Left renal cortex interstitium (tissue), 4 donors: Measurements from ENCODE around the gene OR5W2. TPM values are rescaled to one million over a fixed set of nuclear protein-coding genes. Genes with fewer than 3 reads are reported as not detected.
"Not testable (repeated sequence)": the region's sequence is repeated elsewhere in the genome, so short reads cannot be mapped to it uniquely, and the experiment has no call there.

Source experiments
- DNase-seq, 4 donors: peaks; one replicate each; pipeline ENCODE4 v3.0.0-alpha.2; 2013; ENCODE audit warnings: low read depth in 4 of 4, low spot score in 2 of 4, missing footprints in 1 of 4
- polyA plus RNA-seq, 4 donors: library from polyadenylated mRNA; unstranded; fragments of 120-200 nt; gene quantifications; one replicate each; pipeline ENCODE4 v1.2.1, GENCODE V29; 2013; ENCODE audit not compliant: insufficient read length in 4 of 4

OR5W2 gene
- polyA plus RNA-seq: not detected

DNA sequence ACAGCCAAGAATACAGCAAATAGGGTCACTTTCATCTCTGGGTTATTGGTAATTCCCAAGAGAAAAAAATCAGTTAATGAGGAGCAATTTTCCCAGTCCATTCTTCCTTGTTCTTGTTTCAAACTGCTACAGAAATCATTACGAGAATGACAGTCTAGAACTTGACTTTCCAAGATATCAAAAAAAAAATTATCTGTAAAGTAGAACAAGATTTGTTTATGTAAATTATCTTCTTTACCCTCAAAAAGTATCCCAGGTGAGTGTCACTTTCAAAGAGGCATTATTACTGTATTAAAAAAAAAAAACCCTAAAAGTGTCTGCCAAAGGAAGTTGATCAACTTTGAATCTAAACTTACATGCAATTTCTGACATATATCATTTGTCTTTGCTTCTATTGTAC, at the start of gene OR5W2:
TSS of gene OR5W2 (minus strand) at position 101 of the 400 bp plus-strand sequence. CDS start at position 101, 0 bp downstream.
- DNase-seq: no peak

DNA sequence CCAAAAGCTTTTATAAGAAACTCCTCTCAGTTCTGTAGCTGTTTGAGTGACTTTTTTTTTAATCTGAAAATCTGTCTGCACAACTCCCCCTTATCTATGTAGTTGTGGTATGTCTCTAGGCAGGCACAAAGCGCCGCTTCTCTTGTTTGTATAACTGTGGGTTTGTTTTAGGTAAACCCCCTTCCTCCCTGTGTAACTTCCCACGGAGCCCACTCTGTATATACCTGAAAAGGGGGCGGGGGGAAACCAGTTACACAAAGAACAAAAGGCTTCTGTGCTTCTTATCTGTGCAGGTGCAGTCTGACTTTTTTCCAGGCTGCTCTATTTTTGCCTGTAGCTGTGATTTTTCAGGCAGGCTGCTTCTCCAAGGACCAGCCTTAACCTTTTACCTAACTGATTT, 42.1 kb upstream of the OR5W2 start:
- DNase-seq: no peak

DNA sequence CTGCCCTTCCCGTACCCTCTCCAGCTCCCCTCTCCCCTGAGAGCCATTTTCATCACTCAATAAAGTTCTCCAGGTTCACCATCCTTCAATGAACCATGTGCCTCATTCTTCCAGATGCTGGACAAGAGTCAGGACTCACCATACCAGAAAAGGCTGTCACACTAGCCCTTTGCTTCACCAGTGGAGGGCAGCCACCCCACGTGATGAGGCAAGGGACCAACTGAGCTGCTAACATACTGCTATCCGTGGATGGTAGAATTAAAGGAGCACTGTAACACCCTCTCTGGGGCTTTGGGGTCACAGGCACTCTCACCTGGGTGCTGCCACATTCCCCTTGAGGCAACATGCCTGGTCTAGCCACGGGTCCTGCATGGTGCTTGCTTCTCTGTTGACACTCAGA, 34.9 kb upstream of the OR5W2 start:
- DNase-seq: no peak

DNA sequence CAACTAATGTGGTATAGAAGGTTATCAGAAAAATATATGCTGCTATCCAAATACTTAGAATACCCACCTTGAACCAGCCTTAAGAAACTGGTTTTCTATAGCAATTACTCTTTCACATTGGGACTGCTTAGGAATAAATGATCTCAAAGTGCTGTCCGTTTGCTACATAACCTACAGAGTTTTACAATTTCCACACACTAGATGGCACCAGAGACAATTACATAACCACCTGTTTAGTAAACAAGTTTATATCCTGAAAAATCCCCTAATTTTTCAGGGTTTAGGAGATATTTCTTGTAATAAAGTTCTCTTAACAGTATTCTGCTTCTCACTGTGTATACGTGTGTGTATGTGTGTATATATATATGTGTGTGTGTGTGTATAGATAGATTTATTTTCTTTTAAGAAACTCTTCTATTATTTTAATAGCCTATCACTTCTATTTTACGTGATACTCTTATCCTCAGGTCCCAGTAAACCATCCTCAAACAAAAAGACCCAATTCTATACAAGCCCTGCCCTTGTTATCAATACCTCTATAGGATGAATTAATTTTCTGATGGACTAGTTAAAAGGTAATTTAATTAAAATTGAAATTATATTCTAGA, 28.5 kb upstream of the OR5W2 start:
- DNase-seq: peak in 1 of 4 donors; percentile 2

DNA sequence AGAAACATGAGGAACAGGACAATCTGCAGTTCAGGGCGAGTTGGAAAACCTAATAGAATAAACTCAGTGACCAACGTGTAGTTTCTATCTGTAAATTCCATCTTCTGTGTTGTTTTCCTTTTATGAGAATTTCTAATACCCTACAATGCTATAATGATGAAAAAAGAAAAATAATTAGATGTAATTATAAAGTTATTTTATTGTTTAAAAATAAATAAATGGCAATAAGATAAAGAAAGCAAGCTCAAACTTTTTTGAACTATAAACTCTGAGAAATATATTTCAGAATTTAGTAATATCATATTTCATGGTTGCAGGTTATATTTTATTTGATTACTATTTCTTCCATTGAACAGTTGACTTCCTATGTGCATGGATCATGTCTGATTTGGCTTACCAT, 21.9 kb upstream of the OR5W2 start, which contains the start of gene OR5I1:
TSS of gene OR5I1 (minus strand) at position 101 of the 400 bp plus-strand sequence. CDS start at position 101, 0 bp downstream.
- DNase-seq: no peak

DNA sequence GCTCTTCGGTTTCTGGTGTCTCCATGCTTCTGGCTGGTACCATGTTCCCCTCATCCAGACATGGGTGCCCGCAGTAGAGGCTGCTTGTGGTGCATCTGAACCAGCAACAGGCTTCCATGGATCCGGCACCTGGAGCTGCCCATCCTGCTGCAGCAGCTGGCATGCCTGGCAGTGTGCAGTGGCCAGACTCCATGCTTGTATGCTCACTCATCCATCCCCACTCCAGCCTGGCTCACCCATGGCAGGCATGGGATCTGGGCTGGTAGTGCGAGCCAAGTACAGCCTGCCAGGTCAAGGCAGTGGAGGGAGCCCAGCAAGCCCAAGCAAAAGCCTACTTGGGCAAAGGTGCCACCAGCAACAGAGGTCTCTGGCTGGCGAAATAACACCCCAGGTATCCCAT, 6.2 kb upstream of the OR5W2 start:
- DNase-seq: no peak

DNA sequence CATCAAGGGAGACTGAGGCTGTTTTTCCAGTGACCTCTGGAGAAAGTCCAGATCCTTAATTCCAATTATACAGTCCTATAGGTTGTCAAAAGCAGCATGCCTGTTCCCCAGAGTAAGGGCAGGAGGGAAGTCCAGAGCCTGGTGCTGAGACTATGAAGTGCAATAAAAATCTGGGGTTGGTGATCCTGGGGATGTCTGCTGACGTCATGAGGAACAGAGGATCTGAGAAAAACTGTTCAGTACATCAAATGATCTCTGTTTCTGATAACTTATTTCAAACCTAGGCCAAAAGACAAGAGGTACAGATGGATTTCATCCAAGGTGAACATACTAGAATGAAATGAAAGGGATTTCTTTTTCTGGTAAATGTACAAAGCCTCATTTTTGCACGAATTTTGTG, 12.1 kb downstream of the OR5W2 start:
- no peak for DNase-seq

DNA sequence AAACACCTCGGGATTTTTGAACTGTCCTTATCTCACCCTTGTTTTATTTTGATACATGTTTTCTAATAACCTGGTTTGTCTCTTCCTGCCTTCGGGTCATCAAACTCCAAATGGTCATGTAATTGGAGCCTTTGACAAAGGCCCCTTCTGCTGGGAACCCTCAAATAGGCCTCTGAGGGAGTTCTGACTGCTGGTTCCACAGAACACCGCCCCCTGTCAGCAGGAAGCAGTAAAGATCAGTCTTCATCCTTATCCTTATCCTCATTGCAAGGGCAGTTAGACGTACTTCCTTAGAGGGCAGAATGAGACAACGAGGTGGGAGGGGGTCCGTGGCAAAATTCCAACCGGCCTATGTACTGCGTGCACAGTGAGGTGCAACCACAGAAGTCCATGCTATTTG, 19.2 kb downstream of the OR5W2 start:
- DNase-seq: no peak

DNA sequence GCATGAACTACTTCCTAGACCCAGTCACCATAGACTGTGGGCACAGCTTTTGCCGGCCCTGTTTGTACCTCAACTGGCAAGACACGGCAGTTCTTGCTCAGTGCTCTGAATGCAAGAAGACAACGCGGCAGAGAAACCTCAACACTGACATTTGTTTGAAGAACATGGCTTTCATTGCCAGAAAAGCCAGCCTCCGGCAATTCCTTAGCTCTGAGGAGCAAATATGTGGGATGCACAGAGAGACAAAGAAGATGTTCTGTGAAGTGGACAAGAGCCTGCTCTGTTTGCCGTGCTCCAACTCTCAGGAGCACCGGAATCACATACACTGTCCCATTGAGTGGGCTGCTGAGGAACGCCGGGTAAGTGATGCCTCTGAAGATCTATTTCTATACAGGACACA, 28.9 kb downstream of the OR5W2 start:
- not testable (repeated sequence) for DNase-seq

DNA sequence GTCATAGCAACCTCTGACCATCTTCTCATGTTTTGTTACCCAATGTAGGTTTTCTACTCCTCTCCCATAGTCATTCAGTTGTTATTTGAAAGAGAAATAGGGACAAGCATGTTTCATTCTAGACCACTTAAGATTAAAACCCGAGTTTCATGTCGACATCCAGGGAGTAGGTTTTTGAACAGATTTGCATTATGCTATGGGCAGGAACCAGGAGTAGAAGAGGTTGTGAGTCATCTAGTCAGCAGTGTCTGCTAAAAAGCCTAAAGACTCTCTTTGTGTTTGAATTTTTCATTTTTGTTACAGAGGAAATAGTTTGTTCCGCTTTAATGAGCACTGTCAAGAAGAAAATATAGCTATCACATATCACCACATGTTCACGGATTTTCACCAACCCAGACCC, 29.4 kb downstream of the OR5W2 start:
- DNase-seq: not testable (repeated sequence)

DNA sequence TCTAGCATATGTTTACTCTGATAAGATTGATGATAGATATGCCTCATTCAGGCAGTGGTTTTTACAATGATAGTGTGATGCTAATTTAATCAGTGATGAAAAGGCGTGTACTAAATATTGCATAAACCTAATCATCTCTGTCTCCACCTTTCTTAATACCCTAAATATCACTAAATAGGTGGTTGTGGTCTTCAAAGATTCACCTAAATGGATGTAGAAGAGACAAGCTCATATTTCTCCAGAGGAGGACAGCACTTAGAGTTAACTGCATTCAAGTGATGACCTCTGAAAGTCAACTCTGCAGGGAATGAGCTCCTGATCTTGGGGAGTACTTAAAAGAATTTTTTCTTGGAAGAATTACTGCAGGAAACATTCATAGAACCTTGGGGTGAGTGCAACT, 31.4 kb downstream of the OR5W2 start, which contains the start of gene TRIM51:
TSS of gene TRIM51 (plus strand) at position 301 of the 400 bp plus-strand sequence. CDS start 2,132 bp downstream, outside the sequence.
- not testable (repeated sequence) for DNase-seq

DNA sequence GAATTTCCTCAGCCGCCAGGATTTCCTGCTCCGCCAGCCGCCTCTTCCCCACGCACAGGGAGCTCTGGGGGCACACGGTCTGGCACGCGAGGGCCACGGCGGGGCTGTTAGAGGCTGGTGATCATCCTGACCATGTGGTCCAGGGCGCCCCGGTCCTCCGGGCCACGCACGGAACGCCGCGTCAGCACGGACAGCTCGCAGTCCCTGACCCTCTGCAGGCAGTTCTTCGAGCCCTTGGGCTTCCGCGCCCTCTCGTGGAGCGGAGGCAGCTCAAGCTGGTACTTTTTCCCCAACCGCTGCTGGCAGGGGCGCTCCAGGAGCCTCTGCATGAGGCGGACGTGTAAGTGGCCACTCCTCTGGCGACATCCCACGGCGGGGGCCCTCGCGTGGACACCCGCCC, 41.2 kb downstream of the OR5W2 start:
- not testable (repeated sequence) for DNase-seq

DNA sequence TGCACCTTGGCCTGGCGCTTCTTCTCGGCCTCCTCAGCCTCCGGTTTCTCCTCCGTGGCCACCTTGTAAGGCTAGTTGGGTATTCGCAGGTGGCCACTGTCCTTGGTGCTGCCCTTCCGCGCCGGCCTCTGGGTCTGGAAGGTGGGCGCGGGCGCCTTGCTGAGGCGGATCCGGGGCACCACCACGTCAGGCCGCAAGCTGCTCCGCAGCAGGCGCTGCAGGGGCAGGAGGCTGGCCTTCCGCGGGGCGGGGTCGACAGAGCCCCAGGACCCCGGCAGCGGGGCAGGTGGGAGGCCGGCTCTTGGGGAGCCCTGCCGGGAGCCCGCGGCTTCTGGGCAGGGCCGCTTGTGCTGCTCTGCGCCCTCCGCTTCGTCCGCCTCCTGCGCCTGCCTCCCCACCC, 41.7 kb downstream of the OR5W2 start:
- DNase-seq: not testable (repeated sequence)

DNA sequence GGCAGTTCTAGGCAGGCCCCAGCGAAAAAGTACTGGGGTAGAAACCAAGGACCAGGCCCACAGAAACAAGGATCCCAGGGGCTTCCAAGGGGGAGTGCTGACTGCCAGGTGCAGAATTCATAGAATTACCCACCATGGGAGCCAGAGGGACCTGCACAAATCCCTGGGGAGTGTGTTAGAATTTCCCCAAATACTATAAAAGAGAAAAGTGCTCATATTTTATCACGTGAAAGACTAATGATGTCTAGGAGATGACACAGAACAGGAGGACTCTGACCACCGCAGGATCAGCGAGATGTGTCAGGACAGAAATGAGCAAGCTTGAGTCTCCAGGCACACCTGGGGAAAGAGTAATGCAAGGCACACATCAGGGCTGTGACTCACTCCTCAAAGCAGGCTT, 47.0 kb downstream of the OR5W2 start:
- not testable (repeated sequence) for DNase-seq

Other genes starting within 250 kb of the OR5W2 start
- gene OR5D13, start 141.1 kb downstream of the OR5W2 start, polyA plus RNA-seq: not detected
- not detected for gene OR5D14, start 119.0 kb downstream of the OR5W2 start, polyA plus RNA-seq
- gene OR5L1, start 103.2 kb downstream of the OR5W2 start, polyA plus RNA-seq: not detected
- not detected for gene OR5D18, start 95.0 kb downstream of the OR5W2 start, polyA plus RNA-seq
- not detected for gene OR5L2, start 87.4 kb downstream of the OR5W2 start, polyA plus RNA-seq
- gene OR5D16, start 75.8 kb downstream of the OR5W2 start, polyA plus RNA-seq: not detected
- not detected for gene TRIM51, start 31.3 kb downstream of the OR5W2 start, polyA plus RNA-seq
- not detected for gene OR5I1, start 21.8 kb upstream of the OR5W2 start, polyA plus RNA-seq
- gene OR10AG1, start 55.4 kb upstream of the OR5W2 start, polyA plus RNA-seq: not detected
- not detected for gene OR5F1, start 80.0 kb upstream of the OR5W2 start, polyA plus RNA-seq
- gene OR5AS1, start 113.1 kb upstream of the OR5W2 start, polyA plus RNA-seq: under 1 TPM in 3 of 4 donors, not detected in 1; 0.03 to 0.09 (median 0.09) TPM
- not detected for gene OR8I2, start 178.7 kb upstream of the OR5W2 start, polyA plus RNA-seq
- gene OR8H2, start 189.1 kb upstream of the OR5W2 start, polyA plus RNA-seq: under 1 TPM in 2 of 4 donors, not detected in 2; 0.07 to 0.08 TPM
- not detected for gene OR8H3, start 207.8 kb upstream of the OR5W2 start, polyA plus RNA-seq
- not detected for gene OR8J3, start 225.6 kb upstream of the OR5W2 start, polyA plus RNA-seq
- not detected for gene OR8K5, start 245.7 kb upstream of the OR5W2 start, polyA plus RNA-seq